Natural killer cell (primary cell): Measurements from ENCODE around the gene C12orf56. TPM values are rescaled to one million over a fixed set of nuclear protein-coding genes. Genes with fewer than 3 reads are reported as not detected.
"Not testable (repeated sequence)": the region's sequence is repeated elsewhere in the genome, so short reads cannot be mapped to it uniquely, and the experiment has no call there.

Source experiments
- ATAC-seq, 3 donors: fragments of 150-1000 bp in 2 of 3; fragments of 200-7000 bp in 1 of 3; cut with Tn5 transposase; 1 replicate in 1 of 3; 2 replicates in 2 of 3; pipeline ENCODE4 v1.10.0; 2021; ENCODE audit warnings: mild to moderate bottlenecking in 2 of 3, moderate library complexity in 2 of 3
- DNase-seq, 2 donors: peaks; one replicate each; pipeline versions ENCODE4 v3.0.0 to v3.0.0-alpha.2; 2013 to 2021; ENCODE audit warnings: mixed read lengths in 1 of 2
- H3K27ac ChIP-seq: one replicate; pipeline ENCODE4 v1.5.1; 2013; ENCODE audit warnings: mild to moderate bottlenecking, low read length
- H3K27me3 ChIP-seq: one replicate; pipeline ENCODE4 v1.6.1; 2013; ENCODE audit warnings: low read length; ENCODE audit not compliant: control insufficient read depth, insufficient read depth
- H3K36me3 ChIP-seq: one replicate; pipeline ENCODE4 v1.6.1; 2013; ENCODE audit warnings: low read length; ENCODE audit not compliant: control insufficient read depth, insufficient read depth
- H3K4me1 ChIP-seq: one replicate; pipeline ENCODE4 v1.6.1; 2013; ENCODE audit warnings: low read length; ENCODE audit not compliant: control insufficient read depth, insufficient read depth
- H3K4me3 ChIP-seq: one replicate; pipeline ENCODE4 v1.5.1; 2013; ENCODE audit warnings: low read length
- H3K9me3 ChIP-seq: one replicate; pipeline ENCODE4 v1.6.1; 2013; ENCODE audit warnings: low read length; ENCODE audit not compliant: control insufficient read depth, insufficient read depth
- H3K27ac Mint-ChIP-seq, 2 donors: one replicate each; pipeline ENCODE4 v1.8.0; 2022; ENCODE audit warnings: mild to moderate bottlenecking in 2 of 2, mixed read lengths in 2 of 2, moderate library complexity in 1 of 2
- H3K27me3 Mint-ChIP-seq, 2 donors: one replicate each; pipeline ENCODE4 v1.8.0; 2022; ENCODE audit warnings: low read depth in 2 of 2, mixed read lengths in 2 of 2
- H3K36me3 Mint-ChIP-seq: one replicate; pipeline ENCODE4 v1.8.0; 2022; ENCODE audit warnings: mixed read lengths
- H3K4me1 Mint-ChIP-seq, 2 donors: one replicate each; pipeline ENCODE4 v1.8.0; 2022; ENCODE audit warnings: mixed read lengths in 2 of 2
- H3K4me3 Mint-ChIP-seq: one replicate; pipeline ENCODE4 v1.8.0; 2022; ENCODE audit warnings: mild to moderate bottlenecking, moderate library complexity, mixed read lengths
- H3K9me3 Mint-ChIP-seq, 2 donors: one replicate each; pipeline ENCODE4 v1.8.0; 2022; ENCODE audit warnings: mixed read lengths in 2 of 2
- WGBS: methylation state at CpG from one replicate; pipeline ENCODE4 v1.1.7; 2013; ENCODE audit warnings: missing lambda C conversion rate; ENCODE audit not compliant: insufficient coverage; 5-methylcytosine and 5-hydroxymethylcytosine counted together
- intact Hi-C: fragments of 100-400 bp; cut with micrococcal nuclease; formaldehyde crosslinking; loops from one replicate; pipeline ENCODE4 v1.14.2; 2022
- total RNA-seq, 4 donors: library from RNA; stranded (reverse); fragments of 120-200 nt in 1 of 4; gene quantifications; one replicate each; pipeline versions ENCODE4 v1.2.3 to v1.2.4, GENCODE V29; 2013 to 2022
- TF ChIP-seq, protein P1 (sequence below): fragments of 200-600 bp; IDR thresholded peaks from one replicate; pipeline ENCODE4 v1.8.0; 2022; ENCODE audit warnings: antibody characterized with exemption

The C12orf56 gene
- total RNA-seq, 3 donors from 2014 or later (not counting 1 experiment from before 2014, with no cell fraction given), result not detected

DNA sequence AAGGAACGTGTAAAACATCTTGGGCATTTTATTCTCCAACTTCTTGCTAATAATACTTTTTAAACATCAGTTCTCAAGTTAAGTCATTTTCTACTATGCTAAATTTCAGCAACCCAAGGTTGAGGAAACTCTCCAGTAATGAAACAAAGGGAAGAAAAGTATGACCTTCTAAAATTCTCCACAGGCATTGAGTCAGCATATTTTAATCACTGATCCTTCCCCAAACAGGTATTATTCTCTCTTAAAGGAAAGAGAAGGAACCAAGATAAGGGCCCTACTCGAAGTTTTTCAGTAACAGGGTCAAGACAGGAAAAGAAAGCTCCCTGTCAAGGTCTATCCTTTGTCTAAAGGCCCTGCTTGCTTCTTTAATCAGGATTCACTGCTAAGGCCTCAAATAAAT is 171.4 kb downstream of the C12orf56 start:
- Mint-ChIP-seq H3K27me3 (peaks cover 1 to 2% of the 10 kb centered on the region in 2 donors), H3K27ac (peak overlapping the region; percentile 78 to 85), H3K36me3 (no peaks in the 10 kb centered on the region), H3K4me3 (peak overlapping the region; percentile 45), H3K9me3 (no peaks in the 10 kb centered on the region), H3K4me1 (peaks cover 26 to 37% of the 10 kb centered on the region in 2 donors)
- Histone ChIP-seq H3K27ac (no peak overlapping the region), H3K4me1 (peaks cover 12% of the 10 kb centered on the region), H3K27me3 (no peaks in the 10 kb centered on the region), H3K9me3 (no peaks in the 10 kb centered on the region), H3K4me3 (no peak overlapping the region), H3K36me3 (peaks cover 4% of the 10 kb centered on the region)
- TF ChIP-seq, protein P1, sequence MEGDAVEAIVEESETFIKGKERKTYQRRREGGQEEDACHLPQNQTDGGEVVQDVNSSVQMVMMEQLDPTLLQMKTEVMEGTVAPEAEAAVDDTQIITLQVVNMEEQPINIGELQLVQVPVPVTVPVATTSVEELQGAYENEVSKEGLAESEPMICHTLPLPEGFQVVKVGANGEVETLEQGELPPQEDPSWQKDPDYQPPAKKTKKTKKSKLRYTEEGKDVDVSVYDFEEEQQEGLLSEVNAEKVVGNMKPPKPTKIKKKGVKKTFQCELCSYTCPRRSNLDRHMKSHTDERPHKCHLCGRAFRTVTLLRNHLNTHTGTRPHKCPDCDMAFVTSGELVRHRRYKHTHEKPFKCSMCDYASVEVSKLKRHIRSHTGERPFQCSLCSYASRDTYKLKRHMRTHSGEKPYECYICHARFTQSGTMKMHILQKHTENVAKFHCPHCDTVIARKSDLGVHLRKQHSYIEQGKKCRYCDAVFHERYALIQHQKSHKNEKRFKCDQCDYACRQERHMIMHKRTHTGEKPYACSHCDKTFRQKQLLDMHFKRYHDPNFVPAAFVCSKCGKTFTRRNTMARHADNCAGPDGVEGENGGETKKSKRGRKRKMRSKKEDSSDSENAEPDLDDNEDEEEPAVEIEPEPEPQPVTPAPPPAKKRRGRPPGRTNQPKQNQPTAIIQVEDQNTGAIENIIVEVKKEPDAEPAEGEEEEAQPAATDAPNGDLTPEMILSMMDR, result no peak
- no peak for DNase-seq
- intact Hi-C loops, result no loop called here
- ATAC-seq, result no peak
- WGBS, result 0% methylated on average over 1 of the region's 2 CpGs

GRCh38 chr12:64218597-64218996 is 172.0 kb downstream of the C12orf56 start:
- H3K27me3 Mint-ChIP-seq, result no peaks in the 10 kb centered on the region
- DNase-seq, result peak in 1 of 2 donors; percentile 13
- H3K36me3 ChIP-seq, result peaks cover 6% of the 10 kb centered on the region
- H3K4me1 ChIP-seq, result peaks cover 12% of the 10 kb centered on the region
- no peak for ATAC-seq
- WGBS, result 41% methylated on average over 3 of the region's 5 CpGs
- H3K27me3 ChIP-seq, result no peaks in the 10 kb centered on the region
- no peak overlapping the region for H3K4me3 ChIP-seq
- no peaks in the 10 kb centered on the region for H3K9me3 ChIP-seq
- H3K4me3 Mint-ChIP-seq, result peak overlapping the region; percentile 72
- H3K9me3 Mint-ChIP-seq, result no peaks in the 10 kb centered on the region
- intact Hi-C loops, result no loop called here
- peak overlapping the region; percentile 44 for H3K27ac ChIP-seq
- TF ChIP-seq, protein P1, result no peak
- H3K27ac Mint-ChIP-seq, result peak overlapping the region; percentile 78 to 85
- H3K36me3 Mint-ChIP-seq, result no peaks in the 10 kb centered on the region
- peaks cover 26 to 37% of the 10 kb centered on the region in 2 donors for H3K4me1 Mint-ChIP-seq

DNA sequence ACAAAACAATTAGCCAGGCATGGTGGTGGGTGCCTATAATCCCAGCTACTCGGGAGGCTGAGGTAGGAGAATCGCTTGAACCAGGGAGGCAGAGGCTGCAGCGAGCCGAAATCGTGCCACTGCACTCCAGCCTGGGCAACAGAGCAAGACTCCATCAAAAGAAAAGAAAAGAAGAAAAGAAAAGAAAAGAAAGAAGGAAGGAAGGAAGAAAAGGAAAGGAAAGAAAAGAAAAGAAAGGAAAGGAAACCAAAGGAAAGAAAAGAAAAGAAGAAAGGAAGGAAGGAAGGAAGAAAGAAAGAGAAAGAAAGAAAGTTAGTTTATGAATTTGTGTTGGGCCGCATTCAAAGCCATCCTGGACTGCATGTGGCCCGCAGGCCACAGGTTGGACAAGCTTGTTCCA is 172.9 kb downstream of the C12orf56 start:
- H3K4me1 ChIP-seq, ATAC-seq, H3K36me3 Mint-ChIP-seq, H3K9me3 ChIP-seq, H3K4me3 Mint-ChIP-seq, H3K9me3 Mint-ChIP-seq, H3K27ac ChIP-seq, H3K4me3 ChIP-seq, intact Hi-C loops, H3K27me3 ChIP-seq, DNase-seq, H3K27me3 Mint-ChIP-seq, H3K36me3 ChIP-seq: not testable (repeated sequence)
- Mint-ChIP-seq H3K4me1 (peaks cover 25 to 37% of the 10 kb centered on the region in 2 donors), H3K27ac (peak overlapping the region in 1 of 2 donors; percentile 78)
- 99% methylated on average over 7 of the region's 7 CpGs for WGBS

- Histone ChIP-seq H3K27ac (no peak overlapping the region), H3K36me3 (peaks cover 6% of the 10 kb centered on the region), H3K9me3 (no peaks in the 10 kb centered on the region), H3K4me3 (no peak overlapping the region), H3K27me3 (no peaks in the 10 kb centered on the region), H3K4me1 (no peaks in the 10 kb centered on the region)
- no peak overlapping the region for H3K4me3 Mint-ChIP-seq
- H3K9me3 Mint-ChIP-seq, result no peaks in the 10 kb centered on the region
- H3K36me3 Mint-ChIP-seq, result peaks cover 7% of the 10 kb centered on the region
- DNase-seq, result no peak
- no peak overlapping the region for H3K27ac Mint-ChIP-seq
- no peak for ATAC-seq
- intact Hi-C loops, result no loop called here
- no peaks in the 10 kb centered on the region for H3K27me3 Mint-ChIP-seq
- H3K4me1 Mint-ChIP-seq, result peaks cover 11 to 25% of the 10 kb centered on the region in 2 donors
- TF ChIP-seq, protein P1, result no peak
Measured at GRCh38 chr12:64216239-64216638, 174.3 kb downstream of the C12orf56 start.

Other genes starting within 250 kb of the C12orf56 start
- gene KICS2, start 168.5 kb downstream of the C12orf56 start, total RNA-seq, result 10 to 100 TPM; 14.7 to 19.5 (median 15.6) TPM
- 10 to 100 TPM; 39.8 to 51.5 (median 45.0) TPM for gene XPOT, start 13.6 kb upstream of the C12orf56 start, total RNA-seq
- gene TBK1, start 61.4 kb upstream of the C12orf56 start, total RNA-seq, result 10 to 100 TPM; 48.4 to 57.1 (median 48.8) TPM
- 100 to 1,000 TPM in 1 of 3 donors, 10 to 100 TPM in 2; 63.4 to 105 (median 80.5) TPM for gene RASSF3, start 219.7 kb upstream of the C12orf56 start, total RNA-seq